Heart left ventricle (tissue), 13 donors: ENCODE measurements around the gene NFE2L2.

ENCODE experiments used
- CTCF ChIP-seq, 12 donors: fragments of 200-600 bp; sonication (generic) in 4 of 12; IDR thresholded peaks; one replicate each; pipeline versions ENCODE4 v1.5.0 to v1.8.0; 2018 to 2022; ENCODE audit warnings: antibody characterized with exemption in 12 of 12, mild to moderate bottlenecking in 5 of 12
- POLR2A ChIP-seq, 2 donors: fragments of 450-650 bp; IDR thresholded peaks; one replicate each; pipeline ENCODE4 v1.6.1; 2017; ENCODE audit warnings: antibody characterized with exemption in 2 of 2, mild to moderate bottlenecking in 2 of 2, moderate library complexity in 2 of 2
- donor health status: ischemic (EF 13 %, LVEDD 7.1; RV severe dilation, severe dysfunction).
- donor health status: DM: no; HTN: yes; CAD: no.
- donor health status: DM: no; HTN: no; CAD: no.
- donor health status: ischemic (EF 25% LVEDD 6.9; RV normal size, moderate dysfunction).
- donor health status: ischemic (EF 25% LVEDD 5.7; RV mildly dilated, moderate dysfunction).
- donor health status: ischemic (EF 35%, LVEDD 5.7; RV mildly dilated, moderate dysfunction).
- donor health status: nonischemic (EF 11% LVEDD 7.7; RV severe dilation, severe dysfunction).
- donor health status: DM: yes; HTN: yes; CAD: no.
- donor health status: PGD.
- donor health status: ischemic (EF 29% LVEDD 5.4; RV normal size, mild dysfunction).
- donor health status: nonischemic (EF 23%, LVEDD 6.1; RV moderate dilation, normal function).

- no peak for TF ChIP-seq CTCF (IDR thresholded peaks at IDR 0.05)
- no peak for TF ChIP-seq POLR2A (IDR thresholded peaks at IDR 0.05)
These were observed 6.0 kb upstream of the NFE2L2 start for GRCh38 chr2:177270531-177270930.
